GM12874 (cell line): ENCODE measurements around the gene PDIA5.

Experiments
- TF ChIP-seq, protein P1 (sequence below): IDR thresholded peaks from 2 replicates; pipeline ENCODE4 v1.5.1; 2011; ENCODE audit warnings: low read depth, mild to moderate bottlenecking, control low read depth, low read length, moderate library complexity; ENCODE audit not compliant: insufficient read depth

PDIA5 gene

GRCh38 chr3:123105201-123106189 is 38.7 kb downstream of the PDIA5 start:
- TF ChIP-seq, protein P1, sequence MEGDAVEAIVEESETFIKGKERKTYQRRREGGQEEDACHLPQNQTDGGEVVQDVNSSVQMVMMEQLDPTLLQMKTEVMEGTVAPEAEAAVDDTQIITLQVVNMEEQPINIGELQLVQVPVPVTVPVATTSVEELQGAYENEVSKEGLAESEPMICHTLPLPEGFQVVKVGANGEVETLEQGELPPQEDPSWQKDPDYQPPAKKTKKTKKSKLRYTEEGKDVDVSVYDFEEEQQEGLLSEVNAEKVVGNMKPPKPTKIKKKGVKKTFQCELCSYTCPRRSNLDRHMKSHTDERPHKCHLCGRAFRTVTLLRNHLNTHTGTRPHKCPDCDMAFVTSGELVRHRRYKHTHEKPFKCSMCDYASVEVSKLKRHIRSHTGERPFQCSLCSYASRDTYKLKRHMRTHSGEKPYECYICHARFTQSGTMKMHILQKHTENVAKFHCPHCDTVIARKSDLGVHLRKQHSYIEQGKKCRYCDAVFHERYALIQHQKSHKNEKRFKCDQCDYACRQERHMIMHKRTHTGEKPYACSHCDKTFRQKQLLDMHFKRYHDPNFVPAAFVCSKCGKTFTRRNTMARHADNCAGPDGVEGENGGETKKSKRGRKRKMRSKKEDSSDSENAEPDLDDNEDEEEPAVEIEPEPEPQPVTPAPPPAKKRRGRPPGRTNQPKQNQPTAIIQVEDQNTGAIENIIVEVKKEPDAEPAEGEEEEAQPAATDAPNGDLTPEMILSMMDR = no peak

DNA sequence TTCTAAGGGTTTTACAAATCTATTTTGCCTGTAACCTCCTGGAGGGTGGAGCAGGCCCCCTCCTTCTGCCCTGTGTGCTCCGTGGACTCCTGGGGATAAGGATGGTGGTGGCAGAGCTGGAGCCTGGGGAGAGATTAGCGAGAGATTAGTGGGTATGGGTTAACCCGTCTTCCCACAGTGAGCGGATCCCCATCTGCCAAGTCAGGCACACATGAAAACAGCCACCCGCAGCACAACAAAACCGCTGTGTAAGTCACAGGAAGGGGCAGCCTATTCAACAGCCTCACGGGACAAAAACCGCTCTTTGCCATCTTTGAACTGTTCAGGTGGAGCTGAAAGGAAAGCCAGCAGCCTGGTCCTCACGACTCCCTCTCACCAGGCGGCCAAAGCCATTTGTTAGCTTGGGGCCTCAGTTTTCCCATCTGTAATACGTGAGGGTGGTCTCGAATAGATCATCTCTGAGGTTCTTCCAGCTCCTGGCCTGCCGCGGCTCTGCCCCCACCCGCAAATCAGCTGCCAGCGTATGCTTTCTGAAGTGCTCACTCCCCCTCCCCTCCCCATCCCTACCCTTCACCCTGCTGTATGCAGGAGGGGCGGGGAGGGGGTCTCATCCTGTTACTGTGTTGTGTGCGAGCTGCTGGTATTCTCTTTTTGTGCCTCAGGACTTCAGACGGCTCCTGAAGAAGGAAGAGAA is 43.6 kb downstream of the PDIA5 start:
- TF ChIP-seq, protein P1 = no peak

GRCh38 chr3:123110976-123111615 is 44.3 kb downstream of the PDIA5 start:
- TF ChIP-seq, protein P1 = no peak

- TF ChIP-seq, protein P1 = no peak
Observed at GRCh38 chr3:123111640-123112039, 44.8 kb downstream of the PDIA5 start.

DNA sequence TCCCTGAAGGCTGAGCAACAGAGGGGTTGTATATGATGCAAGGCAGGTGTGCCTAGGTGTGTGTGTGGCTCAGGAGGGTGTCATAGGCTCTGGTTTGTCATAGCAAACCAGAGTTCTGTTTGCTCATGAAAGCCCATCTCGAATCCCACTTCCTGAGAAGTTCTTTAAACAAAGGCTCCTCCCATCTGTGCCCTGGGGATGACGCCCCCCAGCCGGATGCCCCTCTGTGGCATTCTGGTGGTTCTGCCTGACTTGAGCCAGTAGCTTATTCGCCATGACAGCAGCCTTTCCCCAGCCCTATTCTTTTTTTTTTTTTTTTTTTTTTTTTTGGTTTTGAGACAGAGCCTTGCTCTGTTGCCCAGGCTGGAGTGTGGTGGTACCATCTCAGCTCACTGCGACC is 45.4 kb downstream of the PDIA5 start:
- TF ChIP-seq, protein P1 = no peak

DNA sequence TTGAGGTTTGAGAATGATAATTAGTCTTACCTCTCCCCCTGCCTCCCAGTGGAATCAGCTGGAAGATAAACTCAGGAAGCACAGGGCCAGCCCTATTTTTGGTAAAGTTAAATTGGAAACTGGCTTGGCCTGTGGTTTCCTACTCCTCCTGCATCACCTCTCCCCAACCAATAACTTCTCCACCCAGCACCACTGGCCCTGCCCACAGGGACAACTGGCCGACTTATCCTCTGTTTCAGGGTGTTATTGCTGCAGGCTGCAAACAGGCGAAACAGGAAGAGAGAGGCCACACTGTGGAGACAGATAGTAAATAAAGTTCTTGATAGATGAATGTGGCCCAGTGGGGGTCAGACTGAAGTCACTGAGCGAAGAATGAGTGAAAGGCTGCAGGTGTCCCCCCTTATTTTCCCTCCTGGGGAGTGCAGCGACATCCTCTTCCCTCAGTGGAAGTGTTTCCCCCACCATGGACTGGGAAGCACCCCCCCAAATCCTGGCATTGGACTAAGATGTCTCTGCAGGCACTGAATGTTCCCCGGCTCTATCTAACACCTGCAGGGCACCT is 47.1 kb downstream of the PDIA5 start:
- TF ChIP-seq, protein P1 = no peak

DNA sequence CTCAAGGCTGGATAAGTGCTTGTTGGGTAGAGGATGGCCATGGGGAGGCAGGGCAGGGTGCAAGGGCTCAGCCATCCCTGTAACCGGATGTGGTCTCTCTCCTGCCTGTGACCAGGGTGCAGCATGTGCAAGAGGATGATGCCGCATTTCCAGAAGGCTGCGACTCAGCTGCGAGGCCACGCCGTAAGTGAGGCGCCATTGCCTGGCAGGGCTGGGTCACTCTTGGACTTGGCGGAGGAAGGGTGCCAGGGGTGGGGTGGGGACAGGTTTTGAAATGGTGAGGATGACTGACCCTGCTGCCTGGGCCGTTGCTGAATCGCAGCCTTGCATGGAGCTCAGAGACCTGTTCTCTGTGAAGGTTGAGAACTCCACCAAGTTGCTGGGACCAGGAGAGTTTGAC is 49.3 kb downstream of the PDIA5 start:
- TF ChIP-seq, protein P1 = no peak
